Neural cell (in vitro differentiated cells): Measurements from ENCODE around the gene MIER1. TPM values are rescaled to one million over a fixed set of nuclear protein-coding genes. Genes with fewer than 3 reads are reported as not detected.

Experiments
- H2AFZ ChIP-seq: fragments of 200-600, 300-800 bp; sonication (generic), shearing (Covaris generic); 2 replicates; pipeline ENCODE4 v1.6.0; 2014; ENCODE audit warnings: low read depth, mild to moderate bottlenecking, antibody characterized with exemption, low read length, moderate library complexity
- H3F3A ChIP-seq: fragments of 200-600 bp; shearing (Covaris generic); 2 replicates; pipeline ENCODE4 v1.6.1; 2016; ENCODE audit warnings: mild to moderate bottlenecking, moderate library complexity, mixed read lengths, antibody characterized with exemption, low read length; ENCODE audit not compliant: insufficient read depth, poor library complexity, severe bottlenecking
- H3K27ac ChIP-seq: fragments of 200-600, 300-800 bp; sonication (generic), shearing (Covaris generic); 2 replicates; pipeline ENCODE4 v1.5.1; 2014; ENCODE audit warnings: mild to moderate bottlenecking, low read length, moderate library complexity
- H3K27me3 ChIP-seq: fragments of 300-800, 200-600 bp; sonication (generic), shearing (Covaris generic); 2 replicates; pipeline ENCODE4 v1.6.0; 2014; ENCODE audit warnings: mild to moderate bottlenecking, low read depth, low read length, moderate library complexity; ENCODE audit not compliant: insufficient read depth
- H3K36me3 ChIP-seq: fragments of 300-800, 200-600 bp; sonication (generic), shearing (Covaris generic); 2 replicates; pipeline ENCODE4 v1.5.1; 2014; ENCODE audit warnings: mild to moderate bottlenecking, antibody characterized with exemption, low read length, moderate library complexity; ENCODE audit not compliant: insufficient read depth
- H3K4me2 ChIP-seq: fragments of 300-800, 200-600 bp; sonication (generic), shearing (Covaris generic); 2 replicates; pipeline ENCODE4 v1.6.0; 2014; ENCODE audit warnings: mild to moderate bottlenecking, low read length
- H3K4me3 ChIP-seq: fragments of 300-800, 200-600 bp; sonication (generic), shearing (Covaris generic); 2 replicates; pipeline ENCODE4 v1.5.1; 2014; ENCODE audit warnings: mild to moderate bottlenecking, low read length, moderate library complexity
- H3K79me2 ChIP-seq: fragments of 200-600 bp; shearing (Covaris generic); replicated peaks from 2 replicates; pipeline ENCODE4 v1.6.0; 2014; ENCODE audit warnings: mild to moderate bottlenecking, low read length, moderate library complexity; ENCODE audit not compliant: insufficient read depth
- H3K9ac ChIP-seq: fragments of 300-800, 200-600 bp; sonication (generic), shearing (Covaris generic); 2 replicates; pipeline ENCODE4 v1.6.1; 2016; ENCODE audit warnings: mild to moderate bottlenecking, low read length, mixed read lengths
- H3K9me2 ChIP-seq: fragments of 200-600 bp; shearing (Covaris generic); 2 replicates; pipeline ENCODE4 v1.6.1; 2016; ENCODE audit warnings: mild to moderate bottlenecking, low read length, mixed read lengths; ENCODE audit not compliant: insufficient read depth
- H3K9me3 ChIP-seq: fragments of 200-600, 300-800 bp; sonication (generic), shearing (Covaris generic); 2 replicates; pipeline ENCODE4 v1.6.1; 2016; ENCODE audit warnings: mild to moderate bottlenecking, mixed run types, low read length, moderate library complexity, mixed read lengths
- H4K20me1 ChIP-seq: fragments of 200-600 bp; shearing (Covaris generic); 2 replicates; pipeline ENCODE4 v1.6.1; 2016; ENCODE audit warnings: mild to moderate bottlenecking, mixed run types; ENCODE audit not compliant: insufficient read depth
- CTCF ChIP-seq: fragments of 450-650 bp; IDR thresholded peaks from 2 replicates; pipeline ENCODE4 v1.5.1; 2014; ENCODE audit warnings: antibody characterized with exemption, mild to moderate bottlenecking, moderate library complexity; ENCODE audit not compliant: poor library complexity, severe bottlenecking
- EP300 ChIP-seq: fragments of 450-650 bp; conservative IDR thresholded peaks from 2 replicates; pipeline ENCODE4 v1.6.1; 2014; ENCODE audit warnings: antibody characterized with exemption, mild to moderate bottlenecking, moderate library complexity; ENCODE audit not compliant: poor library complexity, severe bottlenecking
- EZH2 ChIP-seq: fragments of 200-600, 300-800 bp; shearing (Covaris generic), sonication (generic); IDR thresholded peaks from 2 replicates; pipeline ENCODE4 v1.6.1; 2014; ENCODE audit warnings: antibody characterized with exemption, low read length, borderline replicate concordance, mild to moderate bottlenecking; ENCODE audit not compliant: insufficient read depth, poor library complexity, severe bottlenecking
- MXI1 ChIP-seq: fragments of 450-650 bp; conservative IDR thresholded peaks from 2 replicates; pipeline ENCODE4 v1.6.1; 2014; ENCODE audit warnings: antibody characterized with exemption, mild to moderate bottlenecking; ENCODE audit not compliant: poor library complexity, severe bottlenecking
- POLR2AphosphoS5 ChIP-seq: IDR thresholded peaks from 2 replicates; pipeline ENCODE4 v1.6.1; 2012
- RAD21 ChIP-seq: fragments of 450-650 bp; conservative IDR thresholded peaks from 2 replicates; pipeline ENCODE4 v1.6.1; 2014; ENCODE audit warnings: antibody characterized with exemption, mild to moderate bottlenecking, moderate library complexity
- REST ChIP-seq: IDR thresholded peaks from 2 replicates; pipeline ENCODE4 v1.6.1; 2012; ENCODE audit warnings: borderline replicate concordance
- SMC3 ChIP-seq: fragments of 450-650 bp; conservative IDR thresholded peaks from 2 replicates; pipeline ENCODE4 v1.6.1; 2014; ENCODE audit warnings: antibody characterized with exemption, mild to moderate bottlenecking, moderate library complexity; ENCODE audit not compliant: poor library complexity
- TAF1 ChIP-seq: IDR thresholded peaks from 2 replicates; pipeline ENCODE4 v1.6.1; 2012; ENCODE audit warnings: low read depth
- polyA plus RNA-seq: library from polyadenylated mRNA; depleted of rRNA; stranded (reverse); fragments of >200 nt; gene quantifications from 2 replicates; pipeline ENCODE4 v1.2.3, GENCODE V29; 2014

Gene MIER1
- polyA plus RNA-seq, 1 donor from 2014 or later, result 16.1 TPM

GRCh38 chr1:66889030-66889429 lies 35.8 kb upstream of the MIER1 start:
- Histone ChIP-seq H3K4me2 (no peak overlapping the region), H3K9me2 (no peaks in the 10 kb centered on the region), H3K9ac (no peak overlapping the region), H3K9me3 (no peaks in the 10 kb centered on the region), H3K79me2 (no peaks in the 10 kb centered on the region), H3F3A (no peaks in the 10 kb centered on the region), H3K36me3 (no peaks in the 10 kb centered on the region), H3K27ac (no peak overlapping the region), H2AFZ (no peak overlapping the region), H4K20me1 (no peaks in the 10 kb centered on the region), H3K27me3 (no peaks in the 10 kb centered on the region), H3K4me3 (no peak overlapping the region)
- TF ChIP-seq REST (no peak), CTCF (no peak), EP300 (no peak), MXI1 (no peak), POLR2AphosphoS5 (no peak), SMC3 (no peak), TAF1 (no peak), EZH2 (no peak), RAD21 (no peak)

- H3K27ac ChIP-seq, result no peak overlapping the region
- H3K79me2 ChIP-seq, result no peaks in the 10 kb centered on the region
- no peaks in the 10 kb centered on the region for H3K27me3 ChIP-seq
- H3K9me3 ChIP-seq, result no peaks in the 10 kb centered on the region
- H3K9me2 ChIP-seq, result no peaks in the 10 kb centered on the region
- H4K20me1 ChIP-seq, result no peaks in the 10 kb centered on the region
- H3K9ac ChIP-seq, result no peak overlapping the region
- H3K4me3 ChIP-seq, result no peak overlapping the region
- no peak for TF ChIP-seq EP300
- H3K36me3 ChIP-seq, result no peaks in the 10 kb centered on the region
- no peaks in the 10 kb centered on the region for H3F3A ChIP-seq
- no peak overlapping the region for H2AFZ ChIP-seq
- H3K4me2 ChIP-seq, result no peak overlapping the region
These were observed 34.2 kb upstream of the MIER1 start for GRCh38 chr1:66890621-66891020.

GRCh38 chr1:66893712-66894111 lies 31.1 kb upstream of the MIER1 start:
- no peak for TF ChIP-seq EP300
- no peak for TF ChIP-seq EZH2
- no peak for TF ChIP-seq REST
- no peak for TF ChIP-seq POLR2AphosphoS5
- no peak for TF ChIP-seq MXI1
- TF ChIP-seq CTCF, result no peak
- no peak for TF ChIP-seq SMC3
- TF ChIP-seq TAF1, result no peak
- TF ChIP-seq RAD21, result no peak
- H3F3A ChIP-seq, result no peaks in the 10 kb centered on the region
- H4K20me1 ChIP-seq, result no peaks in the 10 kb centered on the region
- no peaks in the 10 kb centered on the region for H3K9me3 ChIP-seq
- no peak overlapping the region for H3K27ac ChIP-seq
- H3K4me3 ChIP-seq, result no peak overlapping the region
- no peaks in the 10 kb centered on the region for H3K79me2 ChIP-seq
- H3K4me2 ChIP-seq, result no peak overlapping the region
- no peak overlapping the region for H2AFZ ChIP-seq
- no peaks in the 10 kb centered on the region for H3K9me2 ChIP-seq
- no peak overlapping the region for H3K9ac ChIP-seq
- H3K36me3 ChIP-seq, result no peaks in the 10 kb centered on the region
- H3K27me3 ChIP-seq, result no peaks in the 10 kb centered on the region
